HUES48 (cell line): ENCODE measurements around the gene ADAMTS17.
"Not testable (repeated sequence)": the region's sequence is repeated elsewhere in the genome, so short reads cannot be mapped to it uniquely, and the experiment has no call there.

ENCODE experiments used
- H3K27ac ChIP-seq: one replicate; pipeline ENCODE4 v1.7.0; 2013; ENCODE audit warnings: low read depth, low read length, inconsistent platforms
- H3K27me3 ChIP-seq: 2 replicates; pipeline ENCODE4 v1.6.1; 2013; ENCODE audit warnings: mild to moderate bottlenecking, low read length; ENCODE audit not compliant: control insufficient read depth, insufficient read depth
- H3K36me3 ChIP-seq: 2 replicates; pipeline ENCODE4 v1.6.1; 2013; ENCODE audit warnings: low read length; ENCODE audit not compliant: control insufficient read depth, insufficient read depth
- H3K4me1 ChIP-seq: 2 replicates; pipeline ENCODE4 v1.6.1; 2013; ENCODE audit warnings: mild to moderate bottlenecking, low read length; ENCODE audit not compliant: control insufficient read depth, insufficient read depth
- H3K4me3 ChIP-seq: 2 replicates; pipeline ENCODE4 v1.5.1; 2013; ENCODE audit warnings: mild to moderate bottlenecking, low read depth, low read length
- H3K9ac ChIP-seq: 2 replicates; pipeline ENCODE4 v1.6.1; 2013; ENCODE audit warnings: mild to moderate bottlenecking, low read depth, low read length, moderate library complexity
- H3K9me3 ChIP-seq: 2 replicates; pipeline ENCODE4 v1.6.1; 2013; ENCODE audit warnings: low read length; ENCODE audit not compliant: control insufficient read depth, insufficient read depth

Gene ADAMTS17

GRCh38 chr15:100084042-100084821, 257.5 kb downstream of the ADAMTS17 start:
- H3K9me3 ChIP-seq, H3K4me3 ChIP-seq, H3K36me3 ChIP-seq, H3K4me1 ChIP-seq, H3K9ac ChIP-seq, H3K27ac ChIP-seq, H3K27me3 ChIP-seq: not testable (repeated sequence)

GRCh38 chr15:100083572-100083971, 258.2 kb downstream of the ADAMTS17 start:
- Histone ChIP-seq H3K9me3 (no peaks in the 10 kb centered on the region), H3K27me3 (no peaks in the 10 kb centered on the region), H3K27ac (no peak overlapping the region), H3K9ac (no peak overlapping the region), H3K4me1 (no peaks in the 10 kb centered on the region), H3K4me3 (no peak overlapping the region), H3K36me3 (no peaks in the 10 kb centered on the region)

GRCh38 chr15:100082761-100083402, 258.9 kb downstream of the ADAMTS17 start:
- no peaks in the 10 kb centered on the region for H3K27me3 ChIP-seq
- no peaks in the 10 kb centered on the region for H3K9me3 ChIP-seq
- H3K9ac ChIP-seq, result no peak overlapping the region
- no peak overlapping the region for H3K4me3 ChIP-seq
- H3K27ac ChIP-seq, result no peak overlapping the region
- H3K4me1 ChIP-seq, result no peaks in the 10 kb centered on the region
- no peaks in the 10 kb centered on the region for H3K36me3 ChIP-seq

GRCh38 chr15:100081454-100081853, 260.3 kb downstream of the ADAMTS17 start:
- Histone ChIP-seq H3K9me3 (no peaks in the 10 kb centered on the region), H3K4me1 (no peaks in the 10 kb centered on the region), H3K9ac (no peak overlapping the region), H3K36me3 (no peaks in the 10 kb centered on the region), H3K27ac (no peak overlapping the region), H3K4me3 (no peak overlapping the region), H3K27me3 (no peaks in the 10 kb centered on the region)

GRCh38 chr15:100078511-100079220, 263.1 kb downstream of the ADAMTS17 start:
- H3K27me3 ChIP-seq, result no peaks in the 10 kb centered on the region

GRCh38 chr15:100075229-100075628, 266.5 kb downstream of the ADAMTS17 start:
- H3K27ac ChIP-seq, result no peak overlapping the region
- H3K4me3 ChIP-seq, result no peak overlapping the region
- no peaks in the 10 kb centered on the region for H3K4me1 ChIP-seq
- H3K27me3 ChIP-seq, result no peaks in the 10 kb centered on the region
- H3K36me3 ChIP-seq, result no peaks in the 10 kb centered on the region
- no peak overlapping the region for H3K9ac ChIP-seq
- no peaks in the 10 kb centered on the region for H3K9me3 ChIP-seq

More at GRCh38 chr15:100078511-100079220, 263.1 kb downstream of the ADAMTS17 start:
- Histone ChIP-seq H3K36me3 (no peaks in the 10 kb centered on the region), H3K9me3 (no peaks in the 10 kb centered on the region), H3K27ac (no peak overlapping the region), H3K4me3 (no peak overlapping the region), H3K9ac (no peak overlapping the region), H3K4me1 (no peaks in the 10 kb centered on the region)

GRCh38 chr15:100073982-100074381, 267.8 kb downstream of the ADAMTS17 start:
- Histone ChIP-seq H3K9ac (no peak overlapping the region), H3K4me3 (no peak overlapping the region), H3K36me3 (no peaks in the 10 kb centered on the region), H3K4me1 (no peaks in the 10 kb centered on the region), H3K27ac (no peak overlapping the region), H3K27me3 (no peaks in the 10 kb centered on the region), H3K9me3 (no peaks in the 10 kb centered on the region)

GRCh38 chr15:100066521-100067280, 275.1 kb downstream of the ADAMTS17 start:
- H3K36me3 ChIP-seq, H3K4me1 ChIP-seq, H3K4me3 ChIP-seq, H3K9me3 ChIP-seq, H3K27ac ChIP-seq, H3K27me3 ChIP-seq, H3K9ac ChIP-seq: not testable (repeated sequence)

GRCh38 chr15:100061944-100062343, 279.8 kb downstream of the ADAMTS17 start:
- Histone ChIP-seq H3K9ac (no peak overlapping the region), H3K27ac (no peak overlapping the region), H3K4me3 (no peak overlapping the region), H3K9me3 (no peaks in the 10 kb centered on the region), H3K27me3 (no peaks in the 10 kb centered on the region), H3K4me1 (no peaks in the 10 kb centered on the region), H3K36me3 (no peaks in the 10 kb centered on the region)

GRCh38 chr15:100060276-100060926, 281.4 kb downstream of the ADAMTS17 start:
- Histone ChIP-seq H3K36me3 (no peaks in the 10 kb centered on the region), H3K9ac (no peak overlapping the region), H3K27me3 (no peaks in the 10 kb centered on the region), H3K4me3 (no peak overlapping the region), H3K27ac (no peak overlapping the region), H3K9me3 (no peaks in the 10 kb centered on the region), H3K4me1 (no peaks in the 10 kb centered on the region)
